WTC11 (cell line): ENCODE results near the gene KIAA1671.

ENCODE experiments used
- ATF1 ChIP-seq: sonication (generic); formaldehyde crosslinking; IDR thresholded peaks from 2 replicates; pipeline ENCODE4 v1.8.1; 2023; ENCODE audit warnings: mild to moderate bottlenecking, moderate library complexity, missing genetic modification reagents
- CREB1 ChIP-seq: sonication (generic); formaldehyde crosslinking; IDR thresholded peaks from 2 replicates; pipeline ENCODE4 v1.8.0; 2023; ENCODE audit warnings: mild to moderate bottlenecking, missing genetic modification reagents
- MAX ChIP-seq: sonication (generic); formaldehyde crosslinking; IDR thresholded peaks from 2 replicates; pipeline ENCODE4 v1.8.0; 2022; ENCODE audit warnings: mild to moderate bottlenecking, missing genetic modification reagents
- TF ChIP-seq, protein P1 (sequence below): fragments of 200-600 bp; IDR thresholded peaks from 2 replicates; pipeline ENCODE4 v1.8.0; 2022; ENCODE audit warnings: antibody characterized with exemption

GRCh38 chr22:25170426-25170980, 218.0 kb downstream of the KIAA1671 start:
- TF ChIP-seq ATF1 (no peak), CREB1 (CRISPR knock-in tag) (no peak), MAX (CRISPR knock-in tag) (no peak)
- TF ChIP-seq, protein P1, sequence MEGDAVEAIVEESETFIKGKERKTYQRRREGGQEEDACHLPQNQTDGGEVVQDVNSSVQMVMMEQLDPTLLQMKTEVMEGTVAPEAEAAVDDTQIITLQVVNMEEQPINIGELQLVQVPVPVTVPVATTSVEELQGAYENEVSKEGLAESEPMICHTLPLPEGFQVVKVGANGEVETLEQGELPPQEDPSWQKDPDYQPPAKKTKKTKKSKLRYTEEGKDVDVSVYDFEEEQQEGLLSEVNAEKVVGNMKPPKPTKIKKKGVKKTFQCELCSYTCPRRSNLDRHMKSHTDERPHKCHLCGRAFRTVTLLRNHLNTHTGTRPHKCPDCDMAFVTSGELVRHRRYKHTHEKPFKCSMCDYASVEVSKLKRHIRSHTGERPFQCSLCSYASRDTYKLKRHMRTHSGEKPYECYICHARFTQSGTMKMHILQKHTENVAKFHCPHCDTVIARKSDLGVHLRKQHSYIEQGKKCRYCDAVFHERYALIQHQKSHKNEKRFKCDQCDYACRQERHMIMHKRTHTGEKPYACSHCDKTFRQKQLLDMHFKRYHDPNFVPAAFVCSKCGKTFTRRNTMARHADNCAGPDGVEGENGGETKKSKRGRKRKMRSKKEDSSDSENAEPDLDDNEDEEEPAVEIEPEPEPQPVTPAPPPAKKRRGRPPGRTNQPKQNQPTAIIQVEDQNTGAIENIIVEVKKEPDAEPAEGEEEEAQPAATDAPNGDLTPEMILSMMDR: no peak
